SK-N-SH treated with all-trans-retinoic acid at 6 μM for 48 hours (cell line): Measurements from ENCODE around the gene GRID1.

Experiments
- CREB5 ChIP-seq: fragments of 250-450 bp; sonication (Bioruptor Pico); IDR thresholded peaks from 2 replicates; pipeline ENCODE4 v1.5.1; 2020; ENCODE audit warnings: low read depth, mild to moderate bottlenecking, moderate library complexity
- CSDC2 ChIP-seq: fragments of 250-450 bp; sonication (Bioruptor Pico); IDR thresholded peaks from 2 replicates; pipeline ENCODE4 v1.5.0; 2020; ENCODE audit warnings: mild to moderate bottlenecking, moderate library complexity
- ESRRG ChIP-seq: fragments of 250-450 bp; sonication (Bioruptor Pico); IDR thresholded peaks from 2 replicates; pipeline ENCODE4 v1.6.1; 2021; ENCODE audit warnings: mild to moderate bottlenecking
- ISL1 ChIP-seq: fragments of 250-450 bp; sonication (Bioruptor Pico); IDR thresholded peaks from 2 replicates; pipeline ENCODE4 v2.1.2; 2022; ENCODE audit warnings: mild to moderate bottlenecking, moderate library complexity
- PATZ1 ChIP-seq: fragments of 250-450 bp; sonication (Bioruptor Pico); IDR thresholded peaks from 2 replicates; pipeline ENCODE4 v1.8.0; 2020; ENCODE audit warnings: mild to moderate bottlenecking, moderate library complexity, borderline replicate concordance
- RARB ChIP-seq: fragments of 250-450 bp; sonication (Bioruptor Pico); IDR thresholded peaks from 2 replicates; pipeline ENCODE4 v1.8.0; 2021; ENCODE audit warnings: mild to moderate bottlenecking, moderate library complexity
- ZC3H10 ChIP-seq: fragments of 250-450 bp; sonication (Bioruptor Pico); IDR thresholded peaks from 2 replicates; pipeline ENCODE4 v1.5.1; 2021; ENCODE audit warnings: mild to moderate bottlenecking, moderate library complexity
- ZFP3 ChIP-seq: fragments of 250-450 bp; sonication (Bioruptor Pico); IDR thresholded peaks from 2 replicates; pipeline ENCODE4 v1.5.0; 2020; ENCODE audit warnings: mild to moderate bottlenecking, moderate library complexity
- ZFP30 ChIP-seq: fragments of 450-650 bp; formaldehyde crosslinking; IDR thresholded peaks from 2 replicates; pipeline ENCODE4 v1.5.0; 2022; ENCODE audit warnings: mild to moderate bottlenecking, moderate library complexity

GRCh38 chr10:85950921-85951320 lies 415.7 kb downstream of the GRID1 start:
- TF ChIP-seq CSDC2 (CRISPR knock-in tag) = no peak
- no peak for TF ChIP-seq ZFP3 (CRISPR knock-in tag)
- no peak for TF ChIP-seq RARB
- TF ChIP-seq ZFP30 (CRISPR knock-in tag) = no peak
- no peak for TF ChIP-seq ZC3H10 (CRISPR knock-in tag)
- no peak for TF ChIP-seq PATZ1
- no peak for TF ChIP-seq ISL1 (CRISPR knock-in tag)
- TF ChIP-seq ESRRG = no peak
- no peak for TF ChIP-seq CREB5 (CRISPR knock-in tag)
